Measurements from ENCODE around the gene GPC5. TPM values are rescaled to one million over a fixed set of nuclear protein-coding genes. Genes with fewer than 3 reads are reported as not detected.

The GPC5 gene
- total and polyA plus RNA-seq, 2 of the 13 experiments (the other 11 are each of a cell fraction or from before 2014, with no cell fraction given) = 0.02 to 0.07 TPM

DNA sequence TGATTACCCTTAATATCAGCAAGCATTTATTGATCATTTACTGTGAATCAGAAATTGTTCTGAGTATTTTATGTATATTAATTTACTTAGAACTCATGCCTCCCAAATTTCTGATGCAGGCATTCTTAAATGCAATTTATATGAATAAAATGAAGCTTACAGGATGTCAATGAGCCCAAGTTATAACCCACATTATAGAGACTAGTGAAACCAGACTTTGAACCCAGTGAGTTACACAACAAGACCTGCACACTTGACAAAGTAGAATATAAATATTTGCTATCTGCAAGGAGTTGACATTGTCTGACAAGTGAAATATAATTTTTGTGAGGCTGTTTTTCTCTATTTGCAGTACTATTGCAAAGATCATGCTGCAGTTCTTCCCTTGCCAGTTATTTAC is 656.0 kb downstream of the GPC5 start (continued):
- TF ChIP-seq, protein P1, sequence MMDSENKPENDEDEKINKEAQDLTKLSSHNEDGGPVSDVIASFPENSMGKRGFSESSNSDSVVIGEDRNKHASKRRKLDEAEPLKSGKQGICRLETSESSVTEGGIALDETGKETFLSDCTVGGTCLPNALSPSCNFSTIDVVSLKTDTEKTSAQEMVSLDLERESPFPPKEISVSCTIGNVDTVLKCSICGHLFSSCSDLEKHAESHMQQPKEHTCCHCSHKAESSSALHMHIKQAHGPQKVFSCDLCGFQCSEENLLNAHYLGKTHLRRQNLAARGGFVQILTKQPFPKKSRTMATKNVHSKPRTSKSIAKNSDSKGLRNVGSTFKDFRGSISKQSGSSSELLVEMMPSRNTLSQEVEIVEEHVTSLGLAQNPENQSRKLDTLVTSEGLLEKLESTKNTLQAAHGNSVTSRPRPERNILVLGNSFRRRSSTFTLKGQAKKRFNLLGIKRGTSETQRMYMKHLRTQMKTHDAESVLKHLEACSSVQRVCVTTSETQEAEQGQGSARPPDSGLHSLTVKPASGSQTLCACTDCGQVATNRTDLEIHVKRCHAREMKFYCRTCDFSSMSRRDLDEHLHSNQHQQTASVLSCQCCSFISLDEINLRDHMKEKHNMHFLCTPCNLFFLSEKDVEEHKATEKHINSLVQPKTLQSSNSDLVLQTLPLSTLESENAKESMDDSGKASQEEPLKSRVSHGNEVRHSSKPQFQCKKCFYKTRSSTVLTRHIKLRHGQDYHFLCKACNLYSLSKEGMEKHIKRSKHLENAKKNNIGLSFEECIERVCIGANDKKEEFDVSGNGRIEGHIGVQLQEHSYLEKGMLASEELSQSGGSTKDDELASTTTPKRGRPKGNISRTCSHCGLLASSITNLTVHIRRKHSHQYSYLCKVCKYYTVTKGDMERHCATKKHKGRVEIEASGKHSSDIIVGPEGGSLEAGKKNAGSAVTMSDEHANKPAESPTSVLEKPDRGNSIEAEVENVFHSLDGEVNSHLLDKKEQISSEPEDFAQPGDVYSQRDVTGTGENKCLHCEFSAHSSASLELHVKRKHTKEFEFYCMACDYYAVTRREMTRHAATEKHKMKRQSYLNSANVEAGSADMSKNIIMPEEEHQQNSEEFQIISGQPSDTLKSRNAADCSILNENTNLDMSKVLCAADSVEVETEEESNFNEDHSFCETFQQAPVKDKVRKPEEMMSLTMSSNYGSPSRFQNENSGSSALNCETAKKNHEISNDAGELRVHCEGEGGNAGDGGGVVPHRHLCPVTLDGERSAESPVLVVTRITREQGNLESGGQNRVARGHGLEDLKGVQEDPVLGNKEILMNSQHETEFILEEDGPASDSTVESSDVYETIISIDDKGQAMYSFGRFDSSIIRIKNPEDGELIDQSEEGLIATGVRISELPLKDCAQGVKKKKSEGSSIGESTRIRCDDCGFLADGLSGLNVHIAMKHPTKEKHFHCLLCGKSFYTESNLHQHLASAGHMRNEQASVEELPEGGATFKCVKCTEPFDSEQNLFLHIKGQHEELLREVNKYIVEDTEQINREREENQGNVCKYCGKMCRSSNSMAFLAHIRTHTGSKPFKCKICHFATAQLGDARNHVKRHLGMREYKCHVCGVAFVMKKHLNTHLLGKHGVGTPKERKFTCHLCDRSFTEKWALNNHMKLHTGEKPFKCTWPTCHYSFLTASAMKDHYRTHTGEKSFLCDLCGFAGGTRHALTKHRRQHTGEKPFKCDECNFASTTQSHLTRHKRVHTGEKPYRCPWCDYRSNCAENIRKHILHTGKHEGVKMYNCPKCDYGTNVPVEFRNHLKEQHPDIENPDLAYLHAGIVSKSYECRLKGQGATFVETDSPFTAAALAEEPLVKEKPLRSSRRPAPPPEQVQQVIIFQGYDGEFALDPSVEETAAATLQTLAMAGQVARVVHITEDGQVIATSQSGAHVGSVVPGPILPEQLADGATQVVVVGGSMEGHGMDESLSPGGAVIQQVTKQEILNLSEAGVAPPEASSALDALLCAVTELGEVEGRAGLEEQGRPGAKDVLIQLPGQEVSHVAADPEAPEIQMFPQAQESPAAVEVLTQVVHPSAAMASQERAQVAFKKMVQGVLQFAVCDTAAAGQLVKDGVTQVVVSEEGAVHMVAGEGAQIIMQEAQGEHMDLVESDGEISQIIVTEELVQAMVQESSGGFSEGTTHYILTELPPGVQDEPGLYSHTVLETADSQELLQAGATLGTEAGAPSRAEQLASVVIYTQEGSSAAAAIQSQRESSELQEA (CRISPR knock-in tag; IDR thresholded peaks at IDR 0.05; ENCODE audit: not compliant biosample characterization) = no peak
- TF ChIP-seq, protein P2, sequence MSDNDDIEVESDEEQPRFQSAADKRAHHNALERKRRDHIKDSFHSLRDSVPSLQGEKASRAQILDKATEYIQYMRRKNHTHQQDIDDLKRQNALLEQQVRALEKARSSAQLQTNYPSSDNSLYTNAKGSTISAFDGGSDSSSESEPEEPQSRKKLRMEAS (IDR thresholded peaks at IDR 0.05) = no peak
- no peak for TF ChIP-seq ZFP82 (CRISPR knock-in tag; IDR thresholded peaks at IDR 0.05; ENCODE audit: borderline replicate concordance)
- no peak for TF ChIP-seq MLLT10 (CRISPR knock-in tag; IDR thresholded peaks at IDR 0.05)

Measured in HepG2 (cell line).